HFFc6 (cell line): ENCODE data around the gene ZNF491. TPM values are rescaled to one million over a fixed set of nuclear protein-coding genes. Genes with fewer than 3 reads are reported as not detected.
"Not testable (repeated sequence)": the region's sequence is repeated elsewhere in the genome, so short reads cannot be mapped to it uniquely, and the experiment has no call there.

ENCODE experiments used
- DNase-seq: peaks from one replicate; pipeline ENCODE4 v3.0.0-alpha.2; 2018
- H3K27ac Mint-ChIP-seq: 2 replicates; pipeline ENCODE4 v1.8.0; 2020; ENCODE audit warnings: mild to moderate bottlenecking, mixed read lengths
- H3K27me3 Mint-ChIP-seq: 2 replicates; pipeline ENCODE4 v1.8.0; 2021; ENCODE audit warnings: mild to moderate bottlenecking, moderate library complexity, mixed read lengths; ENCODE audit not compliant: insufficient read depth
- H3K36me3 Mint-ChIP-seq: 2 replicates; pipeline ENCODE4 v1.8.0; 2021; ENCODE audit warnings: low read depth, mixed read lengths
- H3K4me1 Mint-ChIP-seq: 2 replicates; pipeline ENCODE4 v1.8.0; 2020; ENCODE audit warnings: low read depth, mixed read lengths
- H3K4me3 Mint-ChIP-seq: 2 replicates; pipeline ENCODE4 v1.8.0; 2020; ENCODE audit warnings: mild to moderate bottlenecking, moderate library complexity, mixed read lengths
- H3K9me3 Mint-ChIP-seq: 2 replicates; pipeline ENCODE4 v1.8.0; 2020; ENCODE audit warnings: mild to moderate bottlenecking, mixed read lengths
- total RNA-seq, 6 experiments: library from RNA; stranded (reverse); fragmentation: NEBNext Ultra II Directional; extraction: Animal tissue kit (Norgen Biotek cat#: 25700); gene quantifications; 2 replicates in 1 of 6; 3 replicates in 5 of 6; pipeline ENCODE4 v1.2.3, GENCODE V29; 2021
- TF ChIP-seq, protein P1 (sequence below): fragments of 200-600 bp; sonication (generic); IDR thresholded peaks from 2 replicates; pipeline ENCODE4 v1.5.0; 2021; ENCODE audit warnings: antibody characterized with exemption, mild to moderate bottlenecking

ZNF491 gene
- total RNA-seq, 6 experiments from 2014 or later = 1.3 to 2.4 (median 1.5) TPM

DNA sequence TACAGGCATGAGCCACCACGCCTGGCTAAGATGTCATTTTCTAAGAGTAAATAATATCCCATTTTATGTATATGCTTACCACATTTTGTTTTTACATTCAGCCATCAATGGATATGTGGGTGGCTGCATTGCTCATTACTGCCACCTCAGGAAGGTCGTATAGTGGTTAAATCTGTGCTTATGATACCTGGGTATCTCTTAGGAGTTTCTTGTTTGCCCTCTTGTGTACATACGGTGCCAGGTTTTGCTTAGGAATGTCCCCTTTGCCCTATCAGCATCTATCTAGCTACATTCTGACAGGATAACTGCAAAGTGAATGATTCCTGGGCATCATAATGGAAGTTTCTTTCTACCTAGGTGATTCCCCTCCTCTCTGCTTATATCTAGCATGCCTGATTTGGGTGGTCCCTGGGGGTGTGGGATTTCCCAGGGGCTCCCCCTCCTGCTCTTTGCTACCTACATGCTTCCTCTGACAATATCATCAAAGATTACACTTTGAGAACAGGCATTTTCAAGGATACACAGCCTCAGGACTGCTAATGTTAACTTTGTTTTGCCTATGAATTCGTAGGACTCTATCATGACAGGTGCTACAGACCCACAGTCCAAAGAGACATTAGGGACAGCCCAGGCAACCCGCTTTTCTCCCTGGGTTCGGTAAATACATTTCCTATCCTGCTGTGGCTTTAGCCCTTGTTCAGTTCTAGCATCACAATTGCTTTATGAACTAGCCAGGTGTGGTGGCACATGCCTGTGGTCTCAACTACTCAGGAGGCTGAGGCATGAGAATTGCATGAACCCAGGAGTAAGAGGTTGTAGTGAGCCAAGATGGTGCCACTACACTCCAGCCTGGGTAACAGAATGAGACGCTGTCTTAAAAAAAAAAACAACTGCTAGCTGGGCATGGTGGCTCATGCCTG, 30.9 kb downstream of the ZNF491 start:
- not testable (repeated sequence) for H3K27ac Mint-ChIP-seq, H3K4me3 Mint-ChIP-seq, DNase-seq, H3K27me3 Mint-ChIP-seq, H3K4me1 Mint-ChIP-seq
- TF ChIP-seq, protein P1, sequence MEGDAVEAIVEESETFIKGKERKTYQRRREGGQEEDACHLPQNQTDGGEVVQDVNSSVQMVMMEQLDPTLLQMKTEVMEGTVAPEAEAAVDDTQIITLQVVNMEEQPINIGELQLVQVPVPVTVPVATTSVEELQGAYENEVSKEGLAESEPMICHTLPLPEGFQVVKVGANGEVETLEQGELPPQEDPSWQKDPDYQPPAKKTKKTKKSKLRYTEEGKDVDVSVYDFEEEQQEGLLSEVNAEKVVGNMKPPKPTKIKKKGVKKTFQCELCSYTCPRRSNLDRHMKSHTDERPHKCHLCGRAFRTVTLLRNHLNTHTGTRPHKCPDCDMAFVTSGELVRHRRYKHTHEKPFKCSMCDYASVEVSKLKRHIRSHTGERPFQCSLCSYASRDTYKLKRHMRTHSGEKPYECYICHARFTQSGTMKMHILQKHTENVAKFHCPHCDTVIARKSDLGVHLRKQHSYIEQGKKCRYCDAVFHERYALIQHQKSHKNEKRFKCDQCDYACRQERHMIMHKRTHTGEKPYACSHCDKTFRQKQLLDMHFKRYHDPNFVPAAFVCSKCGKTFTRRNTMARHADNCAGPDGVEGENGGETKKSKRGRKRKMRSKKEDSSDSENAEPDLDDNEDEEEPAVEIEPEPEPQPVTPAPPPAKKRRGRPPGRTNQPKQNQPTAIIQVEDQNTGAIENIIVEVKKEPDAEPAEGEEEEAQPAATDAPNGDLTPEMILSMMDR = 0 out of 2 replicates have a peak, but pooled peaks have one; percentile 6
- peaks cover 85% of the 10 kb centered on the region for H3K9me3 Mint-ChIP-seq
- peaks cover 85% of the 10 kb centered on the region for H3K36me3 Mint-ChIP-seq

GRCh38 chr19:11832253-11832912, 34.1 kb downstream of the ZNF491 start:
- Mint-ChIP-seq H3K36me3 (peaks cover 81% of the 10 kb centered on the region), H3K27ac (no peak overlapping the region), H3K27me3 (no peaks in the 10 kb centered on the region; the same call in 1 of the 2 replicates), H3K9me3 (peaks cover 93% of the 10 kb centered on the region), H3K4me1 (no peaks in the 10 kb centered on the region), H3K4me3 (no peak overlapping the region; the same call in 1 of the 2 replicates)
- DNase-seq = no peak
- TF ChIP-seq, protein P1 = no peak

DNA sequence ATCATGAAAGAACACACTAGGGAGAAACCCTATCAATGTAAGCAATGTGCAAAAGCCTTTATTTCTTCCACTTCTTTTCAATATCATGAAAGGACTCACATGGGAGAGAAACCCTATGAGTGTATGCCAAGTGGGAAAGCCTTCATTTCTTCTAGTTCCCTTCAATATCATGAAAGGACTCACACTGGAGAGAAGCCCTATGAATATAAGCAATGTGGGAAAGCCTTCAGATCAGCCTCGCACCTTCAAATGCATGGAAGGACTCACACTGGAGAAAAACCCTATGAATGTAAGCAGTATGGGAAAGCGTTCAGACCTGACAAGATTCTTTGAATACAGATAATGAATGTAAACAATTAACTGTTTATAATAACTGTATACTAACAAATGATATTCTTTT, 35.2 kb downstream of the ZNF491 start:
- H3K36me3 Mint-ChIP-seq = peaks cover 72% of the 10 kb centered on the region
- TF ChIP-seq, protein P1 = no peak
- no peaks in the 10 kb centered on the region for H3K4me1 Mint-ChIP-seq
- H3K27me3 Mint-ChIP-seq = no peaks in the 10 kb centered on the region; the same call in 1 of the 2 replicates
- no peak for DNase-seq
- H3K9me3 Mint-ChIP-seq = peaks cover 84% of the 10 kb centered on the region
- H3K4me3 Mint-ChIP-seq = no peak overlapping the region
- no peak overlapping the region for H3K27ac Mint-ChIP-seq

- Mint-ChIP-seq H3K9me3 (peaks cover 66% of the 10 kb centered on the region), H3K36me3 (peaks cover 57% of the 10 kb centered on the region)
Observed at GRCh38 chr19:11835626-11836066, 37.3 kb downstream of the ZNF491 start.

GRCh38 chr19:11843722-11844121, 45.4 kb downstream of the ZNF491 start:
- Mint-ChIP-seq H3K27me3 (peaks cover 15% of the 10 kb centered on the region), H3K27ac (no peak overlapping the region), H3K4me1 (peaks cover 5% of the 10 kb centered on the region; the same call in 1 of the 2 replicates), H3K36me3 (peaks cover 10% of the 10 kb centered on the region), H3K4me3 (no peak overlapping the region), H3K9me3 (no peaks in the 10 kb centered on the region)
- TF ChIP-seq, protein P1 = no peak
- no peak for DNase-seq

More at GRCh38 chr19:11835626-11836066, 37.3 kb downstream of the ZNF491 start:
- not testable (repeated sequence) for H3K27me3 Mint-ChIP-seq, DNase-seq, H3K4me3 Mint-ChIP-seq, H3K4me1 Mint-ChIP-seq, H3K27ac Mint-ChIP-seq

DNA sequence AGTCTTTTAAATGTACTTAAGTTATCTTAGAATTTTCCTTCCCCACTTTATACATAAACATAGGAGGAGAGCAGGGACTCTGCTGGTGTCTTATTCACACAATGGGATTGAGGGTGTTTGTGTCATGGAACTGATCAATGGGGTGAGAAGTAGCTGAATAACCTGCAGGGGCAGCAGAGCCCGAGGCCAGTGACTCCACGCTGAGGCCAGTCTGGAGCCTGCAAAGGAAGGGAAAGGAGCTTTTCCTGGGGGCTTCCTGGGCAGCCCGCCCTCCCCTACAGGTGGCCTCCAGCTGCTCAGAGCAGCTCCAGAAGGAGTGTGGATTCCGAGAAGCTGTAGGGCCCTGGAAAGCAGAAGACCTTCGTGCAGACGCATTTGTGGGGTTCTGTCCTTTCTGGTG, 49.3 kb downstream of the ZNF491 start:
- H3K4me3 Mint-ChIP-seq, H3K4me1 Mint-ChIP-seq, H3K9me3 Mint-ChIP-seq, DNase-seq, H3K27ac Mint-ChIP-seq: not testable (repeated sequence)
- H3K27me3 Mint-ChIP-seq = peaks cover 14% of the 10 kb centered on the region
- H3K36me3 Mint-ChIP-seq = peaks cover 11% of the 10 kb centered on the region; the same call in 1 of the 2 replicates
